Osteoblast (primary cell): ENCODE measurements around the gene AKAP12. TPM values are rescaled to one million over a fixed set of nuclear protein-coding genes. Genes with fewer than 3 reads are reported as not detected.

Source experiments
- DNase-seq: peaks from one replicate; pipeline ENCODE4 v3.0.0; 2011; ENCODE audit warnings: low spot score, mixed read lengths; ENCODE audit not compliant: insufficient read length; ENCODE audit errors: missing footprints
- H2AFZ ChIP-seq: 2 replicates; pipeline ENCODE4 v1.6.0; 2011; ENCODE audit warnings: mild to moderate bottlenecking, low read length
- H3K27ac ChIP-seq: 2 replicates; pipeline ENCODE4 v1.5.1; 2011; ENCODE audit warnings: mild to moderate bottlenecking, low read depth, low read length, moderate library complexity
- H3K27me3 ChIP-seq: 2 replicates; pipeline ENCODE4 v1.6.0; 2012; ENCODE audit warnings: mild to moderate bottlenecking, control low read depth, inconsistent platforms, low read length, moderate library complexity; ENCODE audit not compliant: insufficient read depth
- H3K36me3 ChIP-seq: 2 replicates; pipeline ENCODE4 v1.5.1; 2011; ENCODE audit warnings: mild to moderate bottlenecking, low read length, control low read depth, moderate library complexity; ENCODE audit not compliant: insufficient read depth
- H3K4me1 ChIP-seq: 2 replicates; pipeline ENCODE4 v1.5.1; 2011; ENCODE audit warnings: mild to moderate bottlenecking, low read length, control low read depth, moderate library complexity; ENCODE audit not compliant: insufficient read depth
- H3K4me2 ChIP-seq: 2 replicates; pipeline ENCODE4 v1.6.0; 2011; ENCODE audit warnings: mild to moderate bottlenecking, low read length; ENCODE audit not compliant: insufficient read depth
- H3K4me3 ChIP-seq: fragments of 200-600 bp; sonication (generic); 3 replicates; pipeline ENCODE4 v1.5.1; 2012; ENCODE audit warnings: mild to moderate bottlenecking, low read length, inconsistent platforms; ENCODE audit not compliant: insufficient read depth
- H3K79me2 ChIP-seq: 2 replicates; pipeline ENCODE4 v1.6.0; 2012; ENCODE audit warnings: mild to moderate bottlenecking, low read length, control low read depth, inconsistent platforms; ENCODE audit not compliant: insufficient read depth
- H3K9me3 ChIP-seq: 2 replicates; pipeline ENCODE4 v1.5.1; 2011; ENCODE audit warnings: low read depth, low read length, control low read depth
- H4K20me1 ChIP-seq: 2 replicates; pipeline ENCODE4 v1.6.0; 2012; ENCODE audit warnings: mild to moderate bottlenecking, low read length, control low read depth; ENCODE audit not compliant: insufficient read depth
- total RNA-seq: library from RNA; depleted of rRNA; stranded (reverse); fragments of >200 nt; gene quantifications from 2 replicates; pipeline ENCODE4 v1.2.3, GENCODE V29; 2012
- TF ChIP-seq, protein P1 (sequence below): IDR thresholded peaks from 2 replicates; pipeline ENCODE4 v1.5.1; 2011; ENCODE audit warnings: mild to moderate bottlenecking, low read depth, low read length, moderate library complexity; ENCODE audit errors: extremely low read depth

AKAP12 gene
- total RNA-seq, 1 donor: 67.3 TPM

DNA sequence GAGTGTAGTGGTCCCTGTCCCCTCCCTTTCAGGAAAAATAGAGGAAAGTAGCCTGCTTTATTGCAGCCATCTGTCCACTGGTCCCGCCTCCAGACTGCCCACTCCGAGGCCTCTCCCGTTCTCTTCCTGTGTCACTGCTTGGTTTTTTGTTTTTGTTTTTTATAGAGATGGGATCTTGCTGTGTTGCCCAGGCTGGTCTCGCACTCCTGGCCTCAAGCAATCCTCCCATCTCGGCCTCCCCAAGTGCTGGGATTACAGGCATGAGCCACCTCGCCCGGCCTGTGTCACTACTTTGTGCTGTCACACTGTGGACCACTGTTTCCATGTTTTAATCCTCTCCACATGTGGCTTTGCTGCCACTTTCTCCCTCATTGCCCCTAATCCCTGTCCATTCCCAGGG, 80.4 kb downstream of the AKAP12 start:
- Histone ChIP-seq H3K4me1 (peaks cover 18% of the 10 kb centered on the region), H3K4me2 (no peak overlapping the region), H4K20me1 (no peaks in the 10 kb centered on the region), H3K36me3 (no peaks in the 10 kb centered on the region), H2AFZ (no peak overlapping the region), H3K79me2 (no peaks in the 10 kb centered on the region), H3K27me3 (no peaks in the 10 kb centered on the region), H3K4me3 (no peak overlapping the region), H3K27ac (no peak overlapping the region), H3K9me3 (no peaks in the 10 kb centered on the region)
- no peak for DNase-seq
- TF ChIP-seq, protein P1, sequence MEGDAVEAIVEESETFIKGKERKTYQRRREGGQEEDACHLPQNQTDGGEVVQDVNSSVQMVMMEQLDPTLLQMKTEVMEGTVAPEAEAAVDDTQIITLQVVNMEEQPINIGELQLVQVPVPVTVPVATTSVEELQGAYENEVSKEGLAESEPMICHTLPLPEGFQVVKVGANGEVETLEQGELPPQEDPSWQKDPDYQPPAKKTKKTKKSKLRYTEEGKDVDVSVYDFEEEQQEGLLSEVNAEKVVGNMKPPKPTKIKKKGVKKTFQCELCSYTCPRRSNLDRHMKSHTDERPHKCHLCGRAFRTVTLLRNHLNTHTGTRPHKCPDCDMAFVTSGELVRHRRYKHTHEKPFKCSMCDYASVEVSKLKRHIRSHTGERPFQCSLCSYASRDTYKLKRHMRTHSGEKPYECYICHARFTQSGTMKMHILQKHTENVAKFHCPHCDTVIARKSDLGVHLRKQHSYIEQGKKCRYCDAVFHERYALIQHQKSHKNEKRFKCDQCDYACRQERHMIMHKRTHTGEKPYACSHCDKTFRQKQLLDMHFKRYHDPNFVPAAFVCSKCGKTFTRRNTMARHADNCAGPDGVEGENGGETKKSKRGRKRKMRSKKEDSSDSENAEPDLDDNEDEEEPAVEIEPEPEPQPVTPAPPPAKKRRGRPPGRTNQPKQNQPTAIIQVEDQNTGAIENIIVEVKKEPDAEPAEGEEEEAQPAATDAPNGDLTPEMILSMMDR: no peak

DNA sequence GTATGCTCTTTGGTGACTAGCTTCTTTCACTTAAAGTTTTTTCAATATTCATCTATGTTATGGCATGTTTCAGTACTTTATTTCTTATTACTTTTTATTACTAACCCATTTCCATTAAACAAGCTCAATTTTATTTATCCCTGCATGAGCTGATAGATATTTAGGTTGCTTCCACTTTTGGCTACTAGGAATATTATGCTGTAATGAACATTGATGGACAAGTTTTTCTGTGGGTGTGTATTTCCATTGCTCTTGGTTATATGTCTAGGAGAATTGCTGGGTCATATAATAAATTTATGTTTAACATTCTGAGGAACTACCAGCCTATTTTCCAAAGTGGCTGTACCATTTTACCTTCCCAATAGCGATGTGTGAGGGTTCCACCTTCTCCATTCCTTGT, 81.7 kb downstream of the AKAP12 start:
- H3K4me3 ChIP-seq: no peak overlapping the region
- H3K79me2 ChIP-seq: peaks cover 8% of the 10 kb centered on the region
- H4K20me1 ChIP-seq: no peaks in the 10 kb centered on the region
- H3K27ac ChIP-seq: no peak overlapping the region
- no peaks in the 10 kb centered on the region for H3K36me3 ChIP-seq
- TF ChIP-seq, protein P1: no peak
- H3K4me2 ChIP-seq: no peak overlapping the region
- no peaks in the 10 kb centered on the region for H3K9me3 ChIP-seq
- H3K27me3 ChIP-seq: no peaks in the 10 kb centered on the region
- DNase-seq: no peak
- peaks cover 20% of the 10 kb centered on the region for H3K4me1 ChIP-seq
- H2AFZ ChIP-seq: no peak overlapping the region

DNA sequence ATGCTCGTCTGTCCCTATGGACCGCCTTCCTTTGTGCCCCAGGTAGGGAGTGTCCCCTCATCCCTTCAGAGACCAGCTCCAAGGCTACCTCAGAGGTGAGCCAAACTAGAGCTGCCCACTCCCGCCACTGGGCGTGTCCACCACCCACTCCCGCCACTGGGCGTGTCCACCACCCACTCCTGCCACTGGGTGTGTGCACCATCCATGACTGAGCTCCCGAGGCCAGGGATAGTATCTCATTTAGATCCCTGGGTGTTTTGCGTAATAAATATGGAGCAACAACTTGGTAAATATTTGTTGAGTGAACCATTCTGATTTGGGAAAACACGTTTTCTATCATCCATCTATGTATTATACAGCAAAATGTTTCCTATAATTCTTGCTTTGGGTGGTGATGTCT, 82.8 kb downstream of the AKAP12 start:
- TF ChIP-seq, protein P1: no peak
- no peaks in the 10 kb centered on the region for H3K36me3 ChIP-seq
- H2AFZ ChIP-seq: no peak overlapping the region
- DNase-seq: no peak
- H3K4me1 ChIP-seq: peaks cover 16% of the 10 kb centered on the region
- H3K27ac ChIP-seq: no peak overlapping the region
- no peaks in the 10 kb centered on the region for H3K27me3 ChIP-seq
- H3K4me2 ChIP-seq: no peak overlapping the region
- H3K4me3 ChIP-seq: no peak overlapping the region
- no peaks in the 10 kb centered on the region for H3K9me3 ChIP-seq
- peaks cover 8% of the 10 kb centered on the region for H3K79me2 ChIP-seq
- no peaks in the 10 kb centered on the region for H4K20me1 ChIP-seq

DNA sequence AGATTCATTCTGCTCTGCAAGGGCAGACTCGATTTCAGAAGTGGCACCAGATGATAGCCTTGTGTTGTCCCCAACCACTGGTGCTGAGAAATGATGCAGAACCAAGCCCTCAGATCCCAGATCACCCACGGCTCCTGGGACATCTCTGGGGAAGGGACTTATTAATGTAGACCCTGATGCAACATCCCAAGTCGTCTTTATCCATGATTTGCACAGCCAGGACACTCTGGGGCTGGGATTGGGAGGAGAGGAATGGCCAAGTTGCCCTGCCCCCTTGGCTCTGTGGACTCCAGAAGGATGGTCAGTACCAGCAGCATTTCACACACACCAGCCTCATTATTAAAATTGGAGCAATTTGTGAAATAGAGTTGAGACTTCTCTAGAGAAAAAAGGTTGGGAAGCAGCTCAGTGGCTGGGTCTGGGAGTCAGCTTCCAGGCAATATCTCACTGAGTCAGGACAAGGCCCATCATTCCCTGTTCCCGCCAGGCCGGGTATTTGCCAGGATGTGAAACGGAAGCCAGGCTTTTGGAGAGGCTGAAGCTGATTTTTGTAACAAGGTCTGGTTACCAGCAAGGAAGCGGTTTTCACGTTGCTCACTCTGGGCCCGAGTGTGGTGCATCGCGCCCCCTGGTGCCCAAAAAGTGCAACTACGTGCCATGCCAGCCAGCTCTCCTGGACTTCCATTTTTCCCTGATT, 84.2 kb downstream of the AKAP12 start:
- Histone ChIP-seq H3K27me3 (no peaks in the 10 kb centered on the region), H3K27ac (peak overlapping the region; percentile 80), H3K79me2 (peaks cover 10% of the 10 kb centered on the region), H3K4me1 (peaks cover 16% of the 10 kb centered on the region), H3K4me2 (peak overlapping the region; percentile 93), H3K36me3 (no peaks in the 10 kb centered on the region), H3K4me3 (peak overlapping the region; percentile 45), H2AFZ (peak overlapping the region; percentile 75), H3K9me3 (no peaks in the 10 kb centered on the region), H4K20me1 (no peaks in the 10 kb centered on the region)
- DNase-seq: peak; percentile 90
- TF ChIP-seq, protein P1: peak; percentile 99
